ENCODE measurements around the gene TMEM273.

The TMEM273 gene

DNA sequence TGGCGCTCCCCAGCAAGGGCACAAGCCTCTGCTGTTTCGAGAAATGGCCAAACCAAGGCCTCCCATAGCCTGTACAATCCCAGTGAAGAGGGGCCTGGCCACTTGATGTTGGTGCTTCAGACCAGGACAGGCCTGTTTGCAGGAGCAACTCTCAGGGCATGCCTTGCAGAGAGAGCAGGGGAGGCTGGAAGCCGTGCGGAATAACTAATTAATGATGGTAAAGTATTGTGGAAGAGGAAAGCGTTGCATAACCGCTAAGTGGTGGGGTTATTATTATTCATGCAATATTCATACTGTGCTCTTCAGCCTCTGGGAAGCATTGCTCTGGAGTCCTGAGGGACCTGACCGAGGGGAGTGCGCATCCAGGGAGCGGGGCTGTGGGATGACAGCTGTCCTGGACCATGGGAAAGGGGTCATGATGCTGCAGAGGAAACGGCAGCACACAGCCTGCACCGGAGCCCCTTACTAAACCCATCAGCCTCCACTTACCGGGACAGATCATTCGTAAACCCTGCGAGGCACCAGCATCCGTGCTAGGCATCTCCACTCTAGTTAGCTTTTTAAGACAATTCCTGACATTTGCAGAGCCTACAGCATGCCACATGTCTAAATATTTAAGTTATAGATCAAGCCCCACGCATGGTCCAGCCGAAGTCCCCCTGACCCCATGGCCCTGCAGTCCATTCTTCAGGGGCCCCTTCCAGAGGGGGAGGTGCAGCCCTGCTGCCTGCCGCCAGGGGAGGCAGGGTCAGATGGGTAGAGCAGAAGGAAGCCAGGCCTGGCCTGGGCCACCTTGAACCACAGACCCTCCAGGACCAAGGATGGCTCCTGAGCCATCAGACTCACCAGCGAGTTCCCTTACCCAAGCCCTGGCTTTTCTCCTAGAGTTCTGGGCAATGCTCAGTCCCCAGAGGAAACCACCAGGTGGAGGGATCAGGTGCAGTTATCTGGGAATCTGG, 11.6 kb downstream of the TMEM273 start:
- no peak for DNase-seq

DNA sequence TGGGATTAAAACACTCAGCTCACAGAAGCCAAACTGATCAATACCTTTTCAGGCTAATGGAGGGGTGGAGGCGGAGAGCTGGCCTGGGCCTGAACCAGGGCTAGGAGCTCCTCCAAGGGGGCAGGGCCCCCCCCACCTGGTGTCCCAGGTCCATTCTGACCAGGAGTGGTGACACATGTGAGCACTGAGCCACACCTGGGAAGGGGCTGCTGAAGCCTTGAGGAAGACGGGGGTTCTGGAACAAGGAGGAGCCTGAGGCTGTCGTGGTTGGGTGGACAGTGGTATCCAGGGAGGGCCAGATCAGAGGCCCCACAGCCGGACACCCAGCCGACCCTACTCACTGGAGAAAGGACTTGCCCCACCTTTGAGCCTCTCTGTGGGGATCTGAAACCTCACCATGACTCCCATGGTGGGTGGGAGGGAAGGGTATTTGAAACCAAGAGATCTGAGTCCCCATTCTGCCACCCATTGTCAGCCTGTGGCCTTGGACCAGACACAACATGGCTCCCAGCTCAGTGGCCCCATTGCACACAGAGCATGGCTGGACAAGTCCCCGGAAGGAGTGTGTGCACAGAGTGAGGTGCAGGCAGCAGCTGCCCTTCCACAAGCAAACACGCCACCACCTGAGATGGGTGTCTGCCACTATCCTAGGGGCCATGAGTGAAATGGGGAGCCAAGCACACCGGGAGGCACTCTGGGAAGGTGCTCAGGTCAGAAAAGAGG, 12.4 kb downstream of the TMEM273 start:
- DNase-seq, result no peak

DNA sequence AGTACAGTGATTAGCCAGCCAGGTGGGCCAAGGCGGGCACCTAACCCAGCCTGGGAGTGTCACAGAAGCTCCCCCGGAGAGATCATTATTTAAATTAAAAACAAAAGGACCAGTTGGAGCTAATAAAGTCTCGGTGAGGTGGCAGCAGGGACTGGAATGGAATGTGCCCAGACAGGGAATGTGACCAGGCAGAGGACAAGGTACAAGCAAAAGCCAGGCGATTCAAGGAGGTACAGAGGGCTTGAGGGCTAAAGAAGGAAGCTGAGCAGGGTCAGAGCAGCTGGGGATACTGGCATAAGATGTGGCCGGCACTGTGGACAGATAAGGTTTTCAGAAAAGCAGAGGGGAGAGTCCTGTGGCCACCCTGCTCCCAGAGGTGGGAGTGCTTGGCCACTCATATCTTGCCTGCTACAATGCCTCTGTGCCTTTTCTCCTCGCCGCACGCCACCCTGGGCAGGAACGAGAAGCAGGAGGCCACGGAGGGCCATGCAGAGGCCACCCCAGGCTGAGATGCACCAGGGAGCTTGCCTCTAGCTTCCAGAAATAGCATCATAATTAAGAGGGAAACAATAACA, 13.2 kb downstream of the TMEM273 start:
- no peak for DNase-seq

DNA sequence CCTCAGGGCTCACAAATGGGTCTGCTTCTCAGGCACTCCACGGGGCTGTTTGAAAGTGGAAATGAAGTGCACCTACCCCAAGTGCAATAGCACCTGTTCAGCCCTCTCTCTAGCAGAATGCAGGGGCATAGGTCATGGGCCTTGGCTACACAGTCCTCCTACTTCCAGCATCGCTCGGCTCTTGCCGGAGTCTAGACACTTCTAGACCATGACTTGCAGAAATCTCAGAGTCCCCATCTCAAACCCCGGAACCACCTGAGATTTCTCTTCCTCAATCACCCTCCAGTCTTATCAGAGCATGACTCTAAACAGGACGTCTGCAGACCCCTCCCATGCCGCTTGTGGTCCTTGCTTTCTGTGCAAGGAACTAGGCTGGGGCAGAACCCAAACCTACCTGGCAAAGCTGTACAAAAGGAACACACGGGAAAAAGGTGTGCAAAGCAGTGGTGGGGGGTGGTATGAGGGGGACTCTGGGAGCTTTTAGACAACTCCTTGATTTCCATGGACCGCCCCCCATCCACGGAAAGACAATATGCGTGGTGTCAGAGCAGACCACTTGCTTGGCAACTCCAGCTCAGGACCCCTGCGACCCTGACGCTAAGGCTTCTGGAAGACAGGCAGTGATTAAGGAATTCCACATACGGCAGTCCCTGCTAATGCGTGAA, 13.8 kb downstream of the TMEM273 start:
- no peak for DNase-seq

DNA sequence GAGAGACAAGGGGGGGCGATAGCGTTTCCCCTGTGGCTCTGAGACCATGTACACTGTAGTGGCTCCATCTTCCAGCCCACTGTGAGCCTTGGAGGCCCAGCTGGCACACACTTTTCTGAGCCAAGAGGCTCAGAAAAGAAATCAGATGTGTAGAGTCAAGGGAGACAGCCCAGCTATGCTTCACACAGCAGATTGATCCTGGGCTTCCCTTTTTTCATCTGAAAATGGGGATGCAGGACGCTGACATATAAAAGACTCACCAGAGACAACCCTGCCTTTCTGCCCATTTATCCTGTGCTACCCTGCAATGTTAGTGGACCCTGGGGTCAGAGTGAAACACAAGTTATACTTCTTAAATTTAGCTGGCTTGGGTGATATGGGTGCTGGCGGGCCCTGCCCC, 14.3 kb downstream of the TMEM273 start:
- DNase-seq, result no peak

DNA sequence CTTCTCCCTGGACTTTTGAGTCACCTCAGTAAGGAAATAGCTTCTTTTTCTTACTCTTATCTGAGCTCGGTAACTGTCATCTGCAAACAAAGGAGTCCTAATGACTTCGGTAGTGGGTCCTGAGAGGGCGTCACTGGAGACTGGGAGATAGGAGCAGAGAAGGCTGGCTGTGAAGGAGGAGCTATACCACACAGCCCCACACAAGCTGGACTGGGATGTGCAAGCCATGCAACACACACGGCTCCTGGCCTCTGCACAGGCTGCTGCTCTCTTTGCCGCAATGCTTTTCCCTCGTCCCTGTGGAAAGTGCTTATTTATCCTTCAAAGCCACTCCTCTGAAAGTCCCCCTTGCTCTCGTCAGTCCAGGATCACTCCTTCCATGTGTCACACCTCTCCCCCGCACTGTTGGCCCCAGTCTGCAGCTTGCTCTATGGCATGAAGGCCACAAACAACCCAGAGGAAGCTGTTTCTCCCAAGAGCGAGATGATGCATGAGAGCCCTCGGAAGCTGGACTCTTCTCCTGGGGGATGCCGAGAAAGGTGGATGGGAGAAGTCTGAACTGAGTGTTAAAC, 14.9 kb downstream of the TMEM273 start:
- no peak for DNase-seq

DNA sequence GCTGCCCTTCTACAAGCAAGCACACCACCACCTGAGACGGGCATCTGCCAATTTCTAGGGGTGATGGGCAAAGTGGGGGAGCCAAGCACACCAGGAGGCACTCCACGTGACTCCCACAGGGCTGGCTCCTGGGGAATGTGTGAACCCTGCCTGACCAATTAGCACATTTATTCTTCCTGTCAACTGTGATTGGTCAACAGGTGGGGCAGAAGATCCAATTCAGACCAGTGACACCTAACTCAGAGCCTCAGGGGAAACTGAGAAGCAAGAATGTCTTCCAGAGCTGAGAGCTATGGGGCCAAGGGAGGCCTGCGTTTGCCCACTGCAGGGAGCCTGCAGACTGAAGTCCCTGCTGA, 15.4 kb downstream of the TMEM273 start:
- DNase-seq, result no peak

DNA sequence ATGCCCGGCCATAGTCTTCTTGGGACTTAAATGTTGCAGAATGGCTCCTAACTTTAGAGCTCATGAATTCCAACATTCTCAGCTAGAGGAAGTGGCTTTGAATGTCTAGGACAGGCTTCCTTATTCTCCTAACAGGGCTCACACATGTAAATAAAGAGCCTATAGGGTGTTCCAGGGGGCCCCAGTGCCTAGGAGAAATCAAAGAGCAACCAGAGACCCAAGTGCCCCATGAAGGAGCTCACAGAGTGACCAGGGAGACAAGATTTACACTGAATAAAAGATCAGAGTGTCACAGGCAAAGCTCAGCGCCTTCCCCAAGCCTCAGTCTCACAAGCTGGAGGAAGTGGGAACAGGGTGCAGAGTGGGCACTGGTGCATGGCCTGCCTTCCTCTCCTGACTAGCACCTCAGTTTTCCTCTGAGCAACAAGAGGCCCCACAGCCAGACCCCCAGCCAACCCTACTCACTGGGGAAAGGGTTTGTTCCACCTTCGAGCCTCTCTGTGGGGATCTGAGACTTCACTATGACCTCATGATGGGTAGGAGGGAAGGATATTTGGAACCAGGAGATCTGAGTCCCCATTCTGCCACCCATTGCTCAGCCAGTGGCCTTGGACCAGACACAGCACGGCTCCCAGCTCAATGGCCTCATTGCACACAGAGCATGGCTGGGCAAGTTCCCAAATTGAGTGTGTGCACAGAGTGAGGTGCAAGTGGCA, 16.0 kb downstream of the TMEM273 start:
- no peak for DNase-seq

DNA sequence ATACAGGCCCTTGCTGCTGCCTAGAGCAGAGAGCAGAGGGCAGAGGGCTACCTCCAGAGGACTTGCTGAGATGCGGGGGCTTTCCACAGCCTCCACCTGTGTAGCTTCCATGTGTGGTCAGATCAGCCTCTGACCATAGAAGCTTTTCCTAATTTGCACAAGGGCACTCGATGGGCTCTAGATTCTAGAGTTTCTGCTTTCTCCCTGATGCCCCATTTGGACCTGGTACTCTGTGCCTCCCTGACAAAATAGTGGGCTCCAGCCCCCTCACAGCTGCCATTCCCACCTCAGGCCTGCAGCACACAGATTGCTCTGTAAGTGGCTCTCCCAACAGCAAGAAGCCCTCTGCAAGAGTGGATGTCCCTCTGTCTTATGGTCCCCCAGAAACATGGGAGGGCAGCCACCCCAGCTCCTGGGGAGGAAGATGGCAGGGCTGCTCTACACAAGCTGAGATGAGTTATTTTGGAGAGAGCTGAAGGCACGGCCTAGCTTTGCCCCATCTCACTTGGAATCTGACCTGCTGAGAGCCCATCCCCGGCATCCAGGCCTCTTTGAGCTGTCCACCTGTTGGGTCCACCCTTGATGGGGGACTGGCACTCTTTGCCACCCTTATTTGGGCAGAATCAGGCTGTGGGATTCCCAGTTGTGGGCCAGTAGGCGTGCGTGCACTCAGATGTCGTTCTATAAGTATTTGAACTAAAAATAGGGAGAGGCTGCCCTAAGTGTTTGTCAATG, 16.7 kb downstream of the TMEM273 start:
- DNase-seq, result no peak

DNA sequence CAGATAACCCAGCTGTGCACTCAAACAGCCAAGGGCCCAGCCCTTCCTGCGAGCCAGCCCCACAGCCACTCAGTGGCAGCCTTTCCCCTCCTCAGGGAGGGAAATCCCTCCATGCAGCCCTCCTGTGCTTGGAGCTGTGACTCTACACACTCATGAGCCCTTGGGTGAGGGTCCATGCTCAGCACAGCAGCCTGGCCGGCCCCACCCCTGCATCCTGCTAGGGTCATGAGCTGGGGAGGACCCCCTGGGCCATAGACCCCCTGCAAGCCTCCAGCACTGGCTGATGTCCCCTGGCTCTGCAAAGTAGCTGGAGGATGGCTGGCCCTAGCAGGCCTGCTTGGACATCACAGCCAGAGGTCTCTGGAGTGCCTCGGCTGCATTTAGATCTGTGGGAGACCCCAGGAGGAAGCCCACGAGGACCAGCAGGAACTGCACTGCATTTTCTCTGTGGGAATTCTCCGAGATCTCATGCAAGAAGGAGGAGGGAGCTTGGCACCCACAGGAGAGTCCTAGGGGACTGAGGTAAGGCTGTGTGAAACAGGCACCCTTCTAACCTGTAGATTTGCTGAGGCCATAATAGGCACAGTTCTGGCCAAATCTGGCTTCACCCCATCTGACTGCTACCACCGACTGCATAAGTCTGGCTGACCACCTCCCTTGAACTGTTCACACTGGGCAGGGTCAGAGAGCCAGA, 17.4 kb downstream of the TMEM273 start:
- no peak for DNase-seq

DNA sequence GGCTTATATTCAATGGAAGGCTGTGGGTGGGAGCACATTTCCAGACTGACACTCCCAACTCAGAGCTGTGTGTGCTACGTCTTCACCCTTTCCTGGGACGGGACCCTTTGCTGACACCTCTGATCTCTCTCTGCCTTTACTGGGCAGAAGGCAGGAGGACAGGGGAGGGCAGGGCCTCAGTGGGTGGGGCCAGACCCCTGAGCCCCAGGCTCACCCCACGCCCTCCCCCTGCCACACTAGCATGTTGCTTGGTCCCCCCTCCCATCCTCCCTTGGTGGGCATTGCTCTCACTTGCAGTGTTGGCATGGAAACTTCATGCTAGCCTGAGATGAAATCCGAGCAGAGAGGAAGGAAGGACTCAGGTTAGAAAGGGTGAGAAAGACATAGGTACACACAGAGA, 18.4 kb downstream of the TMEM273 start:
- DNase-seq, result no peak

DNA sequence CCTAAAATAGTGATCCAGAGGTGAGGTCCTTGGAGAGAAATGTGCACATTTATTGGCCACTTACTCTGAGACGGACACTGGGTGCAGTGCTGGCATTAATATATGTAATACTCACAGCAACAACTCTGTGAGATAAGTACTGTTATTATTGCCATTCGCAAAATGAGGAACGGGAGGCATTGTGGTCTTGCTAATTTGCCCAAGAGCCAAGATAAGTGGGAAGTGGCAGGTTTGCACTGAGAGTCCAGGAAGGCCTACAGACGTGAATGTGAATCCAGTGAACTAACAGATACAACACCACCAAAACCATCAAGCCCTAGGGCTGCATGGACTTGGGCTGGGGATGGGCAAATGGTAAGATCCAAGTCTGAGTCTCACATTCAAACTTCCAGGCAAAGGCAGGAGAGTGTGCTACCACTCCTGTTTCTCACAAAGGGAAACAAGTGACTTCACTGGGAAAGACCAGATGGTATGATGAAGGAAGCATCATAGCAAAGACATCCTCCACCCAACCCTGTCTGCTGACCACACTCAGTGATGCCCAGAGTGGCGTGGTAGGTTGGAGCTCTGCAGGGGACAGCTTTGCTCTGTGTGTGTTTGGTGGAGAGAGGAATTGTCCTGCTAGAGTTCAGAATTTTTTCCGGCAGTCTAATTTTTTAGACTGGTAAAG, 19.2 kb downstream of the TMEM273 start:
- no peak for DNase-seq

DNA sequence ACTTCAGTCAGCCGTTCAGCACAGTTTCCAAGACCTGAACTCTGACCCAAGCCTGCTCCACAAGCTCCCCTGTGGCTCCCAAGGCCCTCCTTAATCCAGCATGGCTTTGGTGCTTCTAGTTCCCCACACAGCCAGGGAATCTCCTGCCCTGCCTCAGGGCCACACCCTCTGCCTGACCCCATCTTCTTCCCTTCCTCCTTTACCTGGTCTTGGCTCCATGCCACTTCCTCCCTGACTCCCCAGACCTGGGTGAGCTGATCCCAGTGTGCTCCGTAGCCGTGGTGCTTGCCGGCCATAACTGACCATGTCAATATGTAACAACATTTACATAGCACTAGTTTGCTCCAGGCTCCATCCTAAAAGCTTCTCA, 20.0 kb downstream of the TMEM273 start:
- no peak for DNase-seq

DNA sequence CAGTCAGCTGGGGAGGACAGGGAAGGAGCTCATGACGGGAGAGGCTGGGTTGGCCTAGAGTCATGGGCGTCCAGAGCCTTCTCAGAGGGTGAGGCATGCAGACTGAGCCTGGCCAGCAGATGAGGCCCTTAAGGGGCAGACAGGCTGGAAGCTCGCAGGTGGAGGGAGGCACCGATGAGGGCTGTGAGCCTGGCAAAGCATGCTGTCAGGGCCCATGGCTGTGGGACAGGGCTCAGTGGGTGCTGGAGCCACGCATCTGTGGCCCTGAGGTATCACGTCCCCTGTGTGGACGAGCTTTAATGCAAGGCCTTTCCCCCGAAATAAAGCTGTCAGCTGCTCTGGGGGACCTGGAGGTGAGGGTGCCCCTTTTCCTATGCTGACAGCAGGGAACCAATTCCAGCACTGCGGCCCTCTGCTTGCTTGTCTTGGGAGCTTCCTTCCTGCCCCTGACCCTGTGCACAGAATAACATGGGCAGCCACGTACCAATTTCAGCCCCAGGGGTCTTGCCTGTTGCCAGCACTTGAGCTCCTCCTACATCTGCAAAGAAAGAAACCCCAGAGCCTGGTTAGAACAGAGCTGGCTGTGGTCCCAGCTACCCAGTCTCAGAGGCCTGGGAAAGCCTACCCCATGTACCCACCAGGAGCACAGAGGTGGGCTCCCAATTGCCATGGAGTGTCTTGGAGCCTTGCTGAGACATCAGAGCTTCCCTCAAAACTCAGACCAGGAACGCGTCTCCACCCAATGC, 20.6 kb downstream of the TMEM273 start:
- DNase-seq, result no peak

DNA sequence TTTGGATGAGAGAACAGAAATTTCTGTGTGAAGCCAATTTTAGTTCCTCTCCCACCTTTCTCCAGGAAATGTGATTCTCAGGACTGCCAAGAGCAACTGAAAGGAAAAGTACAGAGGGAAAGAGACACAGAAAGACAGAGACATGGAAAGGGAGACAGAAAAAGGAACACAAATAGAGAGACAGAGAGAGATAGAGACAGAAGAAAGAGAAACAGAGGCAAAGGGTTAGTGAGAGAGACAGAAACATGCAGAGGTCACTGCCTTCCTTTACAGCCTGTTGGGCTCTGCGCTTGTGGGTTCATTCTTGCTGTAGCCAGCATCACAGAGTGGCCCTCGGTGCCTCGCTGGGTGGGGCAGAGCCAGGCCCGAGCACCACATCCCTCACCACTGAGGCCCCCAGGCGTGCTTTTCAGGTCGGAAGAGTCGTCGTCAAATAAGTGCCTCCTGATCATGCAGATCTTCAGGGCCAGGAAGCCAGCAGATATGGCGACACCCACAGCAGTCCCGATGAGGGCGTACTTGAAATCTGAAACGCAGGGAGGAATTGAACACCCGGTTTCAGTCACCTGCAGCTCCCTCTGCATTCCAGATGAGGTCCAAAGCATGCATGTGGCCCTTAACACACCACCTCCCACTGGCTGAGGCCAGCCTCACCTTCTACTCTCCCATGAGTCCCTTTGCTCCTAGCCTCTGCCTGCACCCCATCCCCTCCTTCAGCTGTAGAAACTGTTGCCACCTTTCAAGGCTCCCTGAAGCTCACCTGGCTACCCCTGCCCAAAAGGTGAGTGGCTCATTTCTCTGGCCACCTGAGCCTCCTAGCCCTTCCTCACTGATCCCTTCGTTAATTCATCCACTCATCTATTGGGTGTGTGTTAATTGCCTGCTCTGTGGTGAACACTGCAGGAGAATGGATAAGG, 21.4 kb downstream of the TMEM273 start:
- no peak for DNase-seq

DNA sequence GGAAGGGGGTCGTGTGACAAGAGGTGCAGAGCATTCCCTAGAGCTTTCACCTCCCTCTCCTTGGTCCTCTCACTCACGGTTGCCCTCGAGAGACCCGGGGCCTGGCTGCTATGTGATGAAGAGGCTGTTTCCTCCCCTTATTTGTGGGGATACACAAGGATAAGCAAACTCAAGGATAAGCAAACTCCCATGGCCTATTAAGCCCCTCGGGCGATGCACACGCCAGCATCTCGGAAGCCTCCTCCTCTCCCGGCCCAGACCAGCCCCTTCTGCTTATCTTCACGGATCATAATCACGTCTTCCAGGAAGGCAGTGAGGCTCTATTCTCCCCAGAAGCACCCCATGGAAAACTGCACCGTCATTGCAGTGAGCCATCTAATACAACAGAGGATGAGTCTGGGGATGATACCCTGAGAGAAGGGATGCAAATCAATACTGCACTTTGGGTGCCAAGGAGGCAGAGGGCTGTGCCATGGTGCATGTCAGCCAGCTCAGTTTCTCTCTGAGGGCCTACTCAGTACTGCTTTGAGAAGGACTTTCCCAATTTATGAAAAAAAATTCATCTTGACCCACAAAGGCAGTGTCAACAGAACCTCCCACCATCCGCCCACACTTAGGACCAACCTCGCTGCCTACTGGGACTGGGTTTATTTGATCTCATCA, 22.2 kb downstream of the TMEM273 start:
- DNase-seq, result no peak

DNA sequence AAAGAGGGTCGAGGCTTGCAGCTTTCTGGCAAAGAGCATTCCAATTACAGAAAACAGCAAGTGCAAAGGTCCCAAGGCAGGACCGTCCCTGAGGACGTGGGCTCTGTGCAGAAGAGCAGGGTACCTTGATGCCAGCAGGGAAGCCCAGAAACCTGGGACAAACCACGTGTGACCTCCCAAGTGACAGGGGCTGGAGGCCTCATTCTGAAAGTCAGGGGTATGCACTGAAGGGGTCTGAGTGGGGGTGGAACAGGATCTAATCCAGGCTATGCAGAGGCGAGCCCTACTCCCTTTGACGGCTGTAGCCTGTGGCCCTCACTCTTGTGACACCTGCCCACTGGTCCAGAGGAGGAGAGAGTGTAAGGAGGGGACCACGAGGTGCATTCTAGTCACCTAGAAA, 22.9 kb downstream of the TMEM273 start:
- DNase-seq, result no peak
